TTC549 (cell line): ENCODE results near the gene EVA1C.
"Not testable (repeated sequence)": the region's sequence is repeated elsewhere in the genome, so short reads cannot be mapped to it uniquely, and the experiment has no call there.

ENCODE experiments used
- FAIRE-seq: peaks from 2 replicates; lab custom pipeline; 2012; peaks lifted over from hg19 to GRCh38; lab: Jason Lieb, UNC

The EVA1C gene

GRCh38 chr21:32412162-32413014, at the start of gene EVA1C:
EVA1C (plus strand) TSS chr21:32412706; CDS start chr21:32412854, 148 bp downstream.
- no peak for FAIRE-seq

GRCh38 chr21:32364387-32364786, 48.1 kb upstream of the EVA1C start:
- no peak for FAIRE-seq

GRCh38 chr21:32364796-32365195, 47.7 kb upstream of the EVA1C start:
- FAIRE-seq = no peak

GRCh38 chr21:32366191-32366590, 46.3 kb upstream of the EVA1C start:
- FAIRE-seq = no peak

GRCh38 chr21:32367158-32367557, 45.3 kb upstream of the EVA1C start:
- no peak for FAIRE-seq

GRCh38 chr21:32368386-32368785, 44.1 kb upstream of the EVA1C start:
- FAIRE-seq = no peak

DNA sequence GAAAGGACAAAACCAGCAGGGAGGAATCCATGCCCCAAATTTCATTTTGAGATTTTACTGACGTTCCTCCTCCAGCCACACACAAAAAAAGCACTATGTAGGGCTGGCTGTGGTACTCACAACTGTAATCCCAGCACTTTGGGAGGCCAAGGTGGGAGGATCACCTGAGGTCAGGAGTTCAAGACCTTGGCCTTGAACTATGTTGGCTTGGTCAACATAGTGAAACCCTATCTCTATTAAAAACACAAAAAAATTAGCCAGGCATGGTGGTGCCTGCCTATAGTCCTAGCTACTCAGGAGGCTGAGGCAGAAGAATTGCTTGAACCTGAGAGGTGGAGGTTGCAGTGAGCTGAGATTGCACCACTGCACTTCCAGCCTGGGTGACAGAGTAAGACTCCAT, 43.5 kb upstream of the EVA1C start:
- FAIRE-seq = not testable (repeated sequence)

DNA sequence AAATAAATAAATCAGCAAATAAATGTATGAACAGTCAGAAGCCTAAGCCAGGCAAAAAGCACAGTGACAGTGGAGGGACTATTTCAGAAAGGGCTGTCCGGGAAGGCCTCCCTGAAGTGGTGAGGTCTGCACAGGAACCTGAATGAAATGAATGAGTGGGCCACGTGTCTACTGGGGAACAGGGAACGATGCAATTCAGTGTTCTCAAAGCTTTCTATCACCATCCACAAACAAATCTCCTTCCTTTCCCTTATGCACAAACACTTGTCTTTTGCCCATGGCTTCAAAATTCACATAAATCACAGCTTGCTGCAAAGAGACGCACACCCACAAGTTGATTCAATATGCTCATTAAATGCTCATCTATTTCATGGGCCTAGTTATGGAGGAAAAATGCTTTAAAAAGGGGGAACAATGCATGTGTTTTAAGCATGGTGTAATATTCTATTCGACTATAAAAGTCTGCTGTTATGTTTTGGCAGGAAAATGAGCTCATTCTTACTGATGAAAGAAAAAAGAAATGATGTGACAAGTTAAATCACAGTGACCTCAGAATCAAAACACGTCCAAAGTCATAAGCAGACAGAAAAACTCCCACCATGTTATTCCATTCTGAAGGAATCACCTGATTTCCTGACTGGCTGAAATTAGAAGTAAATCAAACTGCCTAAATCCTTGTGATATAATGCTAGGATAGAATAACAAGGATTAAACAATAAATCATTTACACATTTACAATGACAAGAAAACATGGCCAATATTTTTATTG, 41.3 kb upstream of the EVA1C start:
- FAIRE-seq = no peak

DNA sequence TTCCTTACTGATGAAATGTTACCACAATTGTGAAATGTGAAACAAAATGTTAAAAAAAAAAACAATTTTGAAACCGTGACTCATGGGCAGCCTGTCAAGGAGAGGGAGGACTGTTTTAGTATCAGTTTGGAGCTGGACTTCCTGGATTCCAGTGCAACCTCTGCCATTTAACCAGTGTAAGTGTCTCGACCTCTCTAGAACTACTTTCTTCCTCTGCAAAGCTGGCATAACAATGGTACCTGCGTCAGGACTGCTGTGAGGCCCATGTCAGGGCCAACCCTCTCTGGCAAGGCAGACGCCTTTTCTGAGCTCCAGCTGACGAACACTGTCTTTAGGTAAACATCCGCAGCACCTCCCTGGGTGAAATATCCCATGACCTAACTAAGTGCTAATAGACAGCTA, 40.6 kb upstream of the EVA1C start:
- no peak for FAIRE-seq

- FAIRE-seq = no peak
Observed at GRCh38 chr21:32372755-32373154, 39.8 kb upstream of the EVA1C start.

GRCh38 chr21:32377506-32377905, 35.0 kb upstream of the EVA1C start:
- no peak for FAIRE-seq

- FAIRE-seq = no peak
Observed at GRCh38 chr21:32377991-32378390, 34.5 kb upstream of the EVA1C start.

- FAIRE-seq = no peak
Observed at GRCh38 chr21:32378956-32379355, 33.5 kb upstream of the EVA1C start.

DNA sequence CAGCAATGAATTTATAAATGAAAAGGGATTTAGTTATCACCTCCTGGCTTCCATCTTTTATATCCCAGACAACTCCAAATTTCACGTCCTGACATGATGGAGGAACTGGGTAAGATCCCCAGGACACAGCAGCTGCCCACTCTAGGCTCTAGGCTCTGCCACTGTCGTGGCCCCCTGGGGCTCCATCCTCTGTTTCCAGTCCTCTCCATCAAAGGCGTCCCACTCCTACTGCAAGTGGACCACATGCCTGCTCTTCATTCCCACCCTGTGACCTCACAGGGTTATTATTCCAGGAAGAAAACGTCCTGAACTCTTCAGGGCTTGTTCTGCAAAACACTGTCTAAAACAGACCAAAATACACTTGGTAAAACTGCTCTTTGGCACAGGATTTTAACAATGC, 31.6 kb upstream of the EVA1C start:
- no peak for FAIRE-seq

GRCh38 chr21:32381571-32381970, 30.9 kb upstream of the EVA1C start:
- no peak for FAIRE-seq

DNA sequence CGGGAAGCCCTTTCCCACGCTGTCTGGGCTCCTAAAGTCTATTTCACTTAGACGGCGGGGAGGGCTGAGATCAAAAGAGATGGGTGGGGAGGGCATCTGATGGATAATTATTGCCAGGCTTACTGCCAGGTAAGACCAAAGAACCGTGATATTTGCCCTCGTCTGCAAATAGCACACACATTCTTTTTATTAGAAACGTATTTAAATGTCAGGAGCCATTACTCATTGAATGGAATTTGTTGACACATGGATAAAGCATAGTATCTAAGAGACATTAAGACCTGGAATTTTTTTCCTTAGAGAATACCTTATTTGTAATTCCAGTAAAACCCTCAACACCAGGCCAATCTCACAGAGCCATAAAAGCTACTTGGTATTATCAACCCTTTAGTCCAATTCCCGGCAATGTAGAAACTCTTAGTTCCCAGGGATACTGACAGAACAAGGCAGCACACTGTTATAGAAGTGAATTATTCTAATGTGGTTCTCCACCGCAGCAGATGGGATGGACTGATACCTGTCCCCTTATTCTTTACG, 30.3 kb upstream of the EVA1C start:
- no peak for FAIRE-seq

DNA sequence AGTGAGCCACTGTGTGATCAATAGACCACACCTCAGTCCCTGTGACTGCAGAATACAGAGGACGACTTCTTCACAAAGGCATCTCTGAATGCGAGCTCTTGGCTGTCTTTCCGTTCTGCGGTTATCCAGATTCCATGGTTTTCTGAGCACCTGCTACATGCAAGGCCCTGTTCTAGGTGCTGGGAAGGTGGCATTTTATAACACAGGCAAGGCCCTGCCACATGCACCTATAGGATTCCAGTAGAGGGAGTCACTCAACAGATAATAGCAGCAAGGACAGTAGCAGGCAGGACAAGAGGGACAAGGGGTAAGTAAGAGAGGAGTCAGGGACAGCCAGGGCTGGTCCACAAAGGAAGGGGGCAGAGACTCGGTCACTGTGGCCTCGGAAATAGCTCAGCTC, 28.7 kb upstream of the EVA1C start:
- no peak for FAIRE-seq

- no peak for FAIRE-seq
Observed at GRCh38 chr21:32386195-32386870, 26.2 kb upstream of the EVA1C start.

- no peak for FAIRE-seq
Observed at GRCh38 chr21:32387151-32387550, 25.4 kb upstream of the EVA1C start.

GRCh38 chr21:32388306-32388705, 24.2 kb upstream of the EVA1C start:
- no peak for FAIRE-seq

DNA sequence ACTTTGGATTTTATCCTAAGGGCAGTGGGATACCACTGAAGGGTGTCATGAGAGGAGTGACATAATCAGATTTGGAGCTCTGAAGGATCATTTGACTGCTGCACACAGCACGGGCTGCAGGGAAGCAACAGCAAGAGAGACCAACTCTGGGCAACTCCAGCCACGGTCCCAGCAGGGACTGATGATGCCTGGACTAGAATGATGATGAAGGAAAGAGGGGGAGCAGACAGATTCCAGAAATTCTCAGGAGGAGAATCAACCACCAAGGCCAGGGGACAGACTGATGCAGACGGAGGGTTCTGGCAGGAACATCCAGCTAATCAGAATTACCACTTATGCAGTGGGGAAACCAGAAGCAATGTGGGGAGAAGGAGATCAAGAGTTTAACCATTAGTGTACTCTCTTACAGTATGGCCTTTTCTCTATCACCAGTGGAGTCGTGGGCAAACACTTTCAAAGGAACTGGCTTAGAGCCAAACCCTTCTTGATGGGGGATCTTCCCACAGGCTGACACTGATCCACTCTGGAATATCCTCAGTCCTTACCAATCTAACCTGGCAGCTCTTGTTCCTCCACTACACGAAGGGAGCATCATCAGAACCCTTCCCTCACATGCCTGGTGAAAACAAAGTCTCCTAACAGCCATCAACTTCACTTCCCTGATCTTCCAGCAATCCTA, 23.0 kb upstream of the EVA1C start:
- no peak for FAIRE-seq
